ENCODE measurements around the gene UCHL5. TPM values are rescaled to one million over a fixed set of nuclear protein-coding genes. Genes with fewer than 3 reads are reported as not detected.

UCHL5 gene
- total RNA-seq, 1 experiment from 2014 or later, result 94.4 TPM

DNA sequence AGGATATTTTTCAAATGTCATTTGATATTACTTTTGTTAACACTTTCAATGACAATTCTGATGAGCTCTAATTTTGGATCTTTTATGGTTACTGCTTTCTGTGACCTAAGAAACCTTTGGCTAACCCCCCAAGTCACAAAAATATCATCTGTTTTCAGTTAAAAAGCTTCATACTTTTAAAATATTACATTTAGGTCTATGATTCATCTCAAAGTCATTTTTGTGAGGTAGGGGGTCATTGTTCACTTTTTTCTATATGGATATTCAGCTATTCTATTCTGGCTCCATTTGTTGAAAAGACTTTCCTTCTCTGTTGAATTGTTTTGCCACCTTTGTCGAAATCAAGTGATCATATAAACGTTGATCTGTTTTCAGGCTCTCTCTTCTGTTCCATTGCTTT, 44.8 kb downstream of the UCHL5 start:
- no peak for DNase-seq (ENCODE audit: unreplicated experiment)
- no TSS peak for BruUV-seq (replicated peaks)
- TF ChIP-seq, protein P1, sequence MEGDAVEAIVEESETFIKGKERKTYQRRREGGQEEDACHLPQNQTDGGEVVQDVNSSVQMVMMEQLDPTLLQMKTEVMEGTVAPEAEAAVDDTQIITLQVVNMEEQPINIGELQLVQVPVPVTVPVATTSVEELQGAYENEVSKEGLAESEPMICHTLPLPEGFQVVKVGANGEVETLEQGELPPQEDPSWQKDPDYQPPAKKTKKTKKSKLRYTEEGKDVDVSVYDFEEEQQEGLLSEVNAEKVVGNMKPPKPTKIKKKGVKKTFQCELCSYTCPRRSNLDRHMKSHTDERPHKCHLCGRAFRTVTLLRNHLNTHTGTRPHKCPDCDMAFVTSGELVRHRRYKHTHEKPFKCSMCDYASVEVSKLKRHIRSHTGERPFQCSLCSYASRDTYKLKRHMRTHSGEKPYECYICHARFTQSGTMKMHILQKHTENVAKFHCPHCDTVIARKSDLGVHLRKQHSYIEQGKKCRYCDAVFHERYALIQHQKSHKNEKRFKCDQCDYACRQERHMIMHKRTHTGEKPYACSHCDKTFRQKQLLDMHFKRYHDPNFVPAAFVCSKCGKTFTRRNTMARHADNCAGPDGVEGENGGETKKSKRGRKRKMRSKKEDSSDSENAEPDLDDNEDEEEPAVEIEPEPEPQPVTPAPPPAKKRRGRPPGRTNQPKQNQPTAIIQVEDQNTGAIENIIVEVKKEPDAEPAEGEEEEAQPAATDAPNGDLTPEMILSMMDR (IDR thresholded peaks at IDR 0.05; ENCODE audit: unreplicated experiment), result no peak
- POLR2A ChIA-PET, result interaction anchor here (0.8 to 9.9 kb wide), 3 partner anchors 107 to 205 kb away, joined by 3 to 204 read pairs (median 6); partner anchors contain the start of gene RGS2
- Mint-ChIP-seq H3K4me1 (ENCODE audit: insufficient read depth, unreplicated experiment) (no peaks in the 10 kb centered on the region), H3K4me3 (ENCODE audit: unreplicated experiment) (no peak overlapping the region), H3K27ac (ENCODE audit: low read depth, unreplicated experiment) (no peak overlapping the region), H3K36me3 (ENCODE audit: insufficient read depth, unreplicated experiment) (peaks cover 11% of the 10 kb centered on the region), H3K9me3 (ENCODE audit: unreplicated experiment) (no peaks in the 10 kb centered on the region), H3K27me3 (ENCODE audit: insufficient read depth, unreplicated experiment) (no peaks in the 10 kb centered on the region)
- CTCF ChIA-PET, result interaction anchor here (0.6 to 4.7 kb wide), 10 partner anchors 9 to 469 kb away, joined by 3 to 40 read pairs (median 4); no protein-coding TSS in a partner anchor
- intact Hi-C loops (cut with micrococcal nuclease), result no loop called here

DNA sequence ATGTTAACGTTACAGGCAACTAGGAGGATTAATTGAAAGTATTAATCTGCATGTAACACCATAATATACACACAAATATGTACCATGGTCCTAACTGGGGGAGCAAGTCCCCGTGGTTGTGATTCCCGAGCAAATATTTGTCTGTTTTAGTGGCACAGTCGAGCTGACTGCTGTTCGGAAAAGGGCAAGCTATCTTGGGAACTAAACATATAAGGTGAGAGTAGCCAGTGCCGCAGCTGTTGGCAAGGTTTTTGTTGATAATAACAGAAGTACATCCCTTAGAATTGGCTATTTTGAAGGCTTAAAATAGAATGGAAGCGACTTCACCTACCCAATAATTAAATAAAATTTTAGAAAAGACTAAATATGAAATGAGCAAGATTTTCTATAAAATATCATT, 45.5 kb downstream of the UCHL5 start:
- H3K9me3 Mint-ChIP-seq (ENCODE audit: unreplicated experiment), result no peaks in the 10 kb centered on the region
- no TSS peak for BruUV-seq (replicated peaks)
- TF ChIP-seq, protein P1 (IDR thresholded peaks at IDR 0.05; ENCODE audit: unreplicated experiment), result no peak
- H3K4me1 Mint-ChIP-seq (ENCODE audit: insufficient read depth, unreplicated experiment), result no peaks in the 10 kb centered on the region
- H3K4me3 Mint-ChIP-seq (ENCODE audit: unreplicated experiment), result no peak overlapping the region
- peak overlapping the region; percentile 16 for H3K27ac Mint-ChIP-seq (ENCODE audit: low read depth, unreplicated experiment)
- POLR2A ChIA-PET, result interaction anchor here (0.8 to 9.9 kb wide), 4 partner anchors 11 to 204 kb away, joined by 3 to 204 read pairs (median 4); partner anchors contain the start of gene RGS2
- no peaks in the 10 kb centered on the region for H3K27me3 Mint-ChIP-seq (ENCODE audit: insufficient read depth, unreplicated experiment)
- no peak for DNase-seq (ENCODE audit: unreplicated experiment)
- H3K36me3 Mint-ChIP-seq (ENCODE audit: insufficient read depth, unreplicated experiment), result peaks cover 16% of the 10 kb centered on the region
- CTCF ChIA-PET, result interaction anchor here (0.5 to 4.7 kb wide), 12 partner anchors 8 to 539 kb away, joined by 3 to 40 read pairs (median 4); no protein-coding TSS in a partner anchor
- intact Hi-C loops (cut with micrococcal nuclease), result no loop called here

DNA sequence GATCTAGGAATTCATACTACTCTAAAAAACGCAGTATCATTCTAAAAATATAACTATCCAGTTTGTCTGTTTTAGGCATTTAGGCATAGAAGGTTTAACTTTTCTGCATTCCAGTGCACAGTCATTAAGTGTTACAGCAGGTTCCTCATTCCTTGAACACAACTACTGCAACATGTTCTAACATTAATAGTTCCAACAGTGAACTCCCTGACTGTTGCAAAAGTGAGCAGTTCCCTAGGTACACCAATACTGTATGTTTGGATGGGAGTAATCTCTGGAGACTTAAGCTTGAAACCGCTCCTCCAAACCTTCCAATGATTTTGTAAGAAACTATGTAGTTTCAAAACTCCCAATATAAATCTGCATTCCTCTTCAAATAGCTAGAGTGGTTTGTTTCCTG, 46.2 kb downstream of the UCHL5 start:
- ChIA-PET POLR2A (interaction anchor here (1.1 to 9.9 kb wide), 2 partner anchors 11 to 203 kb away, joined by 3 to 204 read pairs; partner anchors contain the start of gene RGS2), CTCF (interaction anchor here (0.5 to 4.7 kb wide), 10 partner anchors 9 to 538 kb away, joined by 3 to 40 read pairs (median 4); no protein-coding TSS in a partner anchor)
- TF ChIP-seq, protein P1 (IDR thresholded peaks at IDR 0.05; ENCODE audit: unreplicated experiment), result no peak
- no TSS peak for BruUV-seq (replicated peaks)
- intact Hi-C loops (cut with micrococcal nuclease), result no loop called here
- no peaks in the 10 kb centered on the region for H3K4me1 Mint-ChIP-seq (ENCODE audit: insufficient read depth, unreplicated experiment)
- no peak overlapping the region for H3K4me3 Mint-ChIP-seq (ENCODE audit: unreplicated experiment)
- DNase-seq (ENCODE audit: unreplicated experiment), result no peak
- no peaks in the 10 kb centered on the region for H3K27me3 Mint-ChIP-seq (ENCODE audit: insufficient read depth, unreplicated experiment)
- peak overlapping the region; percentile 16 for H3K27ac Mint-ChIP-seq (ENCODE audit: low read depth, unreplicated experiment)
- peaks cover 16% of the 10 kb centered on the region for H3K36me3 Mint-ChIP-seq (ENCODE audit: insufficient read depth, unreplicated experiment)
- no peaks in the 10 kb centered on the region for H3K9me3 Mint-ChIP-seq (ENCODE audit: unreplicated experiment)

DNA sequence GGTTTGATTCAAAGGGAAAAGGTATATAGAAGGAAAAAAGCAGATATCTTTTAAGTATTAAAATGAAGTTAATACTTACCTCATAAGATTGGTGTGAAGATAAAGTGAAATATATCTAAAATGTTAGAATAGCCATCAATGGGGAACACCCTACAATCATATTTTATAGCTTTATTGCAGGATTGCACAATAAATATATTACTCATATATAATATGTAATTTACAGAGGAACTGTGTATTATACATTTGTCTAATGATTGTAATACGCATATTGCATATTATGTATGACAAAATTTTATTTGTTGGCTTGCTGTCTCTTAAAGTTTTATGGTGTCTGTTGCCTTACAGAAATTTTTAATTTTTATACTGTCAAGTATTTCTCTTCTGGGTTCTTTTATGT, 47.8 kb downstream of the UCHL5 start:
- TF ChIP-seq, protein P1 (IDR thresholded peaks at IDR 0.05; ENCODE audit: unreplicated experiment), result no peak
- Mint-ChIP-seq H3K9me3 (ENCODE audit: unreplicated experiment) (peaks cover 3% of the 10 kb centered on the region), H3K4me3 (ENCODE audit: unreplicated experiment) (no peak overlapping the region), H3K36me3 (ENCODE audit: insufficient read depth, unreplicated experiment) (peaks cover 16% of the 10 kb centered on the region), H3K4me1 (ENCODE audit: insufficient read depth, unreplicated experiment) (no peaks in the 10 kb centered on the region), H3K27me3 (ENCODE audit: insufficient read depth, unreplicated experiment) (no peaks in the 10 kb centered on the region), H3K27ac (ENCODE audit: low read depth, unreplicated experiment) (no peak overlapping the region)
- ChIA-PET CTCF (interaction anchor here (0.9 to 4.7 kb wide), 4 partner anchors 10 to 205 kb away, joined by 3 to 40 read pairs (median 4); no protein-coding TSS in a partner anchor), POLR2A (interaction anchor here (1.0 to 9.9 kb wide), 5 partner anchors 9 to 202 kb away, joined by 3 to 204 read pairs (median 5); partner anchors contain the start of gene RGS2)
- intact Hi-C loops (cut with micrococcal nuclease), result no loop called here
- no TSS peak for BruUV-seq (replicated peaks)
- DNase-seq (ENCODE audit: unreplicated experiment), result no peak

Measured in MCF 10A (cell line).